Stimulated activated CD8-positive, alpha-beta memory T cell treated with anti-CD3 and anti-CD28 coated beads, Interleukin-15, amount 100 ng/mL, for 1 hour (primary cell): ENCODE measurements around the gene MAP3K13.

ENCODE experiments used
- DNase-seq: peaks from one replicate; pipeline ENCODE4 v3.0.0-alpha.2; 2020; ENCODE audit warnings: low read depth

The MAP3K13 gene

DNA sequence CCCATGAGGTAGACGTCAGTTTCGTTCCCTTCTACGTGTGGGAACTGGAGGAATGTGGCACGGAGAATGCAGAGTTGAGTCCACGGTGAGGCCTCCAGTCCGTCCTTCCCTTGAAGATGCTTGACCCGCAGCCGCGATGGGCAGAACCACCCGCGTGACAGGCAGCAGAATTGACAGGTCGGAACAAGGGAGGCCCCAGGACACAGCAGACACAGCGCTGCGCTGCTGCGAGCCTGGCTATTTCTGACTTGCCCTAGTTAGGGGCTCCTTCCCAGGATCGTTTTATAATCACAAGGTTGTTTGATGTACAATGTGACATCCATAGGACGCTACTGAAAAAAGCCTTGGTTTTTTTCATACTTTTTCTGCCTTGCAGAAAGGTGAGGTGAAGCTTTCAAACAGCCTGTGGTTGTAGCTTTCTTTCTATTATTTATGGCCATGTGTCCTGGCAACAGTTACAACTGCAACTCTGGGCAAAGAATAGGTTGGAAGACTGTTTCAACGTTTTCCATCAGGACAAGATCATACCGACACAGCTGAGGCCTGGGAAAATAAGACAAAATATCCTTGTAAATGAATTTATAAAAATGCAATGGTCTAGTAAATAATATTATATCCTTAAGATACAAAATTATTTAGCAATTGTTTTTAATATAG, 145.5 kb downstream of the MAP3K13 start:
- no peak for DNase-seq

DNA sequence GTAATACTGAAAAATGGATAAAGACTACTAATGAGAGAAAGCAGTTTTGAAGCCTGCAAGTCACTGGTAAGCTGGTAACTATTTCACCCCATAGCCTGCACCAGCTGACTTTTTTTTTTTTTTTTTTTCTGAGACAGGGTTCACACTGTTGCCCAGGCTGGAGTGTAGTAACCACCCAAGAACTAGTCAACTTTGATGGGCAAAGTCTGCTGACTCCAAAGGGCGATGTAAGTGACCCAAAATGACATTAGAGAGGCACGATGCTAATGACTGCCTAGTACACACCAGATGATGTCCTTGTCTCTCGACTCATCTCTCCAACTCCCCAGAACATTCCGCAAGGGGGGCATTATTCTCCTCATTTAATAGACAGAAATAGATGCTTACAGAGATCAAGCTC, 148.8 kb downstream of the MAP3K13 start:
- DNase-seq, result no peak

DNA sequence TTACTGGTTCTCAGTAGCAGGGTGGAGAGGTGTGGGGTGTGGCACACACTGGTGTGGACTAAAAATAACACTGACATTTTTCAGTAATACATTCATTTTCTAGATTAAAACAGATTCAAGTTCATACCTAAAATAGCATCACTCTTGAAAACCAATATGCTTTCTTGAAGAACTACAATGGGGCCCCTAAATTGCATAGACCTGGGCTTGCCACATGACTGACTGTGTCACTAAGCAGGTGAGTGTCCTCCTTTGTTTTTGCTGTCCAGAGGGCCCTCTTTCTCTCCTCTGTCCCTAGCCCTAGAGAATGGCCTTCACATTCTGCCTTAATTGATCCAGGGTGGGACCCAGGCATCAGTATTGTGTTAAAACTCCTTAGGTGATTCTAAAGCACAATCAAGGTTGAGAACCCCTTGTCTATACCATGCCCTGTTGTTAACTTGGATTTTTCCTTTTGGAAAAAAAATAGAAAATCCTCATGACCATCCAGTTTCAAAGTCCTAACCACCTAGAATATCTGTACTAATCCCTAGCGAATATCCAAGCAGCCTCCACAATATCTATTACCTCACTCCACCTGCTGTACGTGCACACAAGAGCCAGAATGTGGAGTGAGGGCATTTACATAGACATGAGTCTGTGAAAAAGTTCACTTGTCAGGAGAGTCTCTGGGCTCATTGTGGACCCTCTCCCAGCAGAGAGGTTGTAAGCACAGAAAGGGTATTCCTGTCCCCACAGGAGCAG, 154.6 kb downstream of the MAP3K13 start:
- DNase-seq, result no peak

DNA sequence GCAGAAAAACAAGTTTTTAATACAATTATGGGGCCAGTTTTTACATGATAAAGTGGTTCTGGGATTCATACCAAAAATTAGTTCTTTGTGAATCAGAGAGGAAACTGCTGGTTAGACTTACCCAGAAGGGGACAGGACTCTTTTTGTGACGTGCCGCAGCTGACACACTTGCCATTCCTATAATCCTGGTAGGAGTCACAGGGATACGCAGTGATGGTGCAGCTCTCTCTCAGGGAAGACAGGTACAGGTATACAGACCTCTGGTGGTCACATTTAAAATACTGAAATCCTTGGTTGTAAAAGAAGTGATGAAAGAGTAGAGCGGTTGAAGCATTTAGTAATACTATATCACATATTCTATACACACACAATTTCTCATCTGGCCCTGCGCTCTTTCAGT, 156.1 kb downstream of the MAP3K13 start:
- DNase-seq, result no peak

DNA sequence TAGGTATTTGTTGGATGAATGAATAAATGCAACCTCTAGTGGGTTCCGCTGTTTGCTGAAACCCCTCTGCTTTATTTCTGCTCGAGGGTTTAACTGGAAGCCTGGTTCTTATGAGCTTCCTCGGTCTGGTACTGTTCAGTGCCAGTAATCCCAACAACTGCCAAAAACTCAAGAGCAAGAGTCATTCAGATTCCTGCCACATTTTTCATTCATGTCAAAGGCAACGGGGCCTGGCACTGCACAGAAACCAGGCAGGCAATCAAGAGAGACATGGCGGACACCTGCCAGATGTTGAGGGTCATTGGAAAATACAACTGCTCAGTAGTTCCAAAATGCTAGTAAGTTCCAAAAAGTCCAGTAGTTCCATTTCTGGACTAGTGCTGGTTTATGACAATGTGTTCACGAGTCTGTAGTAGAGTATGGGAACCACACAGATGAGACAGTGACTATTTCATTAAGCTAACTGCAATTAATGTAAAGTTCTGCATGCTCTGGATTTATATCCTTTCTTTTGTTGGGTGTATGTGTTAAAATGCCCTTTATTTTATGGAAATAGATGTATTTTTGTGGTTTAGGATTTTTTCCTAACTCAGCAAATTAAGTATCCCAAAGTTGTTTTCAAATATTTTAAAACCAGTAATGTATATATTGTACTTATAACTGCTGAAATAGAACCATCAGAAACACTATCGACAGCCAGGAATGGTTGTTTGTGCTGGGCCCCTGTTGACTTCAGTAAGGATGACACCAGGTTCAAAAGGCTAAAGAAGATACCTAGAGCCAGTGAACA, 158.6 kb downstream of the MAP3K13 start:
- DNase-seq, result no peak

DNA sequence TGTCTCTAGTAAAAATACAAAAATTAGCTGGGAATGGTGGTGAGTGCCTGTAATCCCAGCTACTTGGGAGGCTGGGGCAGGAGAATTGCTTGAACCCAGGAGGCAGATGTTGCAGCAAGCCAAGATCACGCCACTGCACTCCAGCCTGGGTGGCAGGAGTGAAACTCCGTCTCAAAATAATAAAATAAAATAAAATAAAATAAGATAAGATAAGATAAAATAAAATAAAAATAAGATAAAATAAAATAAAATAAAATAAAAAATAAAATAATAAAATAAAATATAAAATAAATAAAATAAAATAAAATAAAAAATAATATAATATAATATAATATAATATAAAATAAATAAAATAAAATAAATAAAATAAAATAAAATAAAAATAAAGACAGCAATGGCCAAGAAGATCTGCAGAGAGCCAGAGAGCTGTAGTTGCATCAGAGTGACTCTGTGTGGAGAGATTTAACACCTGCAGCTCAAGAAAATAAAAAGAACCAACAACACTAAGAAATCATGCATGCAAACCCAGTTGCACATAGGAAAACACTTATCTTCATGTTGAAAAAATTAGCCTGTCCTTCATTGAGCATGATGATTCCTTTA, 163.5 kb downstream of the MAP3K13 start:
- no peak for DNase-seq

DNA sequence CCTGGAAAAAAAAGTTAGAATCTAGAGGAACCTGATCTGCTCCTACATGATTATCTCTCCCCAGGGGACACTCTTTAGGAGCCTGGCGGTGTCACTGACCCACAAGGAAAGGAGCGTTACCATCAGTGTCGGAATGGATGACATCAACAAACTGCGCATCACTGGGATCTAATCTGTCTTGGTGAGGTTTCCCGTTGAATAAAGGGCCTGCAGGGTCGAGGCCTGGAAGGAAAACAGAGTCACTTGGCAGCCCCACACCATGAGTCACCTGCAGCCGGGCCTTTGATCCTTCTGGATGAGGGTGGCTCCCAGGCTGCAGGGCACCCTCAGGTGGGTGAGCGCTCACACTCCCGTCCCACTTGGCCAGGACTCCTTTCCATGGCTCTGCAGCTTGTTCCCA, 164.4 kb downstream of the MAP3K13 start:
- no peak for DNase-seq

DNA sequence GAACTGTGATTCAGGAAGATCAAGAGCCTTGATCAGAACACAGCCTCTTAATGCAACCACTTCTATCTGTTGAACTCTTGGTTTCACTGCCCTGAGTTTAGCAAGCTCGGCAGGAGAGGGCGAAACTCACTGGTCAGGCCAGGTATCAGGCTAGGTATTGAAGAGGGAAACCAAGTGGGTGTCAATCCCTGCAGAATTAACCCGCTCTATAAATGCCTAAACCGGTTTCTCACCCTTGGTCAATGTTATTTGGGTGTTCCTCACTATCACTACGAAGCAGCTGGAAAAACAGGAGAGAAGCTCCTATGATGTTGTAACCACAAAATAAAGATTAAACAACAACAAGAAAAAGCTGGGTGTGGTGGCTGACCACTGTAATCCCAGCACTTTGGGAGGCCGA, 165.6 kb downstream of the MAP3K13 start:
- no peak for DNase-seq

DNA sequence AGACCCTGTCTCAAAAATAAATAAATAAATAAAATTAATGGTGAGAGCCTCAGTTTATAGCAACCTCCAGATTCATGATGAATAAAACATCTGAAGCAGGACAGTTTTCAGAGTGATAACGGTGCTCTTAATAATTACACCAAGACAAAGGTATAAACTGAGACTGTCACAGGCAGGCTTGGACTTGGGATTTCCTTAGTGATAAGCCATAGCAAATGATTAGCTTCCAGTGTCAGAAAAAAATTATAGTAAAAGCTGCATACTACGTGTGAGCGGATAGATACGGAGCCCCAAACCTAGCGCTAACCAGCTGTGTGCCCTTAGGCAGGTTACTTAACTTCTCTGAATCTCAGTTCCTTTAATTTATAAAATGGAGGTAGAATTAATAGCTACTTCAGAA, 167.9 kb downstream of the MAP3K13 start:
- DNase-seq, result no peak

DNA sequence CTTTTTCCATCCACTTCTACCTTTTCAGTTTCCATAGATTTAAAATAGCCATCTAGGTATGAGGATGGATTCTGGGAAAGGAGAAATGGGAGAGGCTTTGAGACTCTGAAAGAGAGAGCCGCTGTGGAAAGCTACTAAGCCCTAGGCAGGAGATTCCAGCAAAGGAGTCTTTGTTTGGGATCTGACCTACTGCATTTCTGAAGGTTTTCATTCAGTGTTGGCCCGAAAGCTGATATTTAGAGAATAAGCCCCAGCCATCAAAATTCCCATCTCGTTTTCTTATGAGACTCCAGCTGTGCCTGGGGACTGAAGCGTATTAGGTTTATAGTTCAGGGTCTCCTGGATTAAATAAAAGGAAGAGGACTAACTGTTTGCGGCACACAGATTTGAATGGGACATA, 170.0 kb downstream of the MAP3K13 start:
- DNase-seq, result no peak

DNA sequence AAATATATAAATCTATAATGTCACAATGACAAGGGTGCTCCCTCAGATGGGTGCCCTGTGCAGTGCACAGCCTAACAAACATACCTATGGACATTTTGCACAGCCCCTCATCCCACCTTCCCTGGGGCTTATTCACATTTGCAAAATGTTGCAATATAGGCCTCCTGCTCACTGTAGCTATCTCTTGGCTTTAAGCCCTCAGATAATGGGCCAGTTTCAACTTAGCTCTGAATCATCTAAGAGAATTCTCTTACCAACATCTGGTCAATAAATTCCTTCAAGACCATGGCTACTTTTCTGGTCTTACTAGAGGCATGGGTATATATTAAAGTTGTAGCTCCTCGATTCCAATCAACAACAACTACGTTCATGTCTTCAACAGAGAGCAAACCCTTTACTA, 171.6 kb downstream of the MAP3K13 start:
- no peak for DNase-seq

DNA sequence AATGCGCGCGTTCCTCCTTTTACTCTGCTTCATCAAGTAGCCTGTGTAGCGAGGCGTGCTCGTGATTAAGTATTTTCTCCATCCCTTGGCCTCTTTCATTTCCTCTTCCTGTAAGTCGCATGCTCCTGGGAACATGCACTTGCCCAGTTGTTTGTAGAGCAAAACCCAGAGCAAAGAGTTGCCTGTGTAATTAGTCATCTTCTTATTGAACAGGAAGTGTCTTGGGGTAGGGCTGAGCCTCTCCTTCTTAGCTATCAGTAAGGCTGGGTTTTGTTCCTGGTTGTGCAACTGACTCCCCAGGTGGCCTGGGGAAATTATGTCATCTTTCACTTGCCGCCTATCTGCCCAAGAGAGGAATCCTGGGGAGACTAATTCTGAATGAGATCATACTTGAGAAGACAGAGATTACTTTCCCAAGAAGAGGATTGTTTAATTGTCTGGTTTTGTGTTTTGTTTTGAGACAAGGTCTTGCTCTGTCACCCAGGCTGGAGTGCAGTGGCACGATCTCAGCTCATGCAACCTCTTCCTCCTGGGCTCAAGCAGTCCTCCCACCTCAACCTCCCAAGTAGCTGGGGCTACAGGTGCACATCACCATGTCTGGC, 174.5 kb downstream of the MAP3K13 start:
- no peak for DNase-seq
